Erythroblast (primary cell): ENCODE results near the gene TRIM69.

Experiments
- GATA1 ChIP-seq: IDR thresholded peaks from 2 replicates; pipeline ENCODE4 v1.6.1; 2011; ENCODE audit warnings: low read depth, mild to moderate bottlenecking, control low read depth, low read length, moderate library complexity
- POLR2A ChIP-seq: IDR thresholded peaks from 2 replicates; pipeline ENCODE4 v1.6.1; 2011; ENCODE audit warnings: mild to moderate bottlenecking, low read length

GRCh38 chr15:44794072-44794471 lies 57.7 kb downstream of the TRIM69 start:
- TF ChIP-seq POLR2A (no peak), GATA1 (no peak)
